ENCODE results near the gene PDE4C. TPM values are rescaled to one million over a fixed set of nuclear protein-coding genes. Genes with fewer than 3 reads are reported as not detected.
A peak's percentile ranks its signal among the peaks of the same experiment; 100 is the strongest.
"Not testable (repeated sequence)": the region's sequence is repeated elsewhere in the genome, so short reads cannot be mapped to it uniquely, and the experiment has no call there.

The PDE4C gene
- total RNA-seq, 1 experiment from 2014 or later: 0.42 TPM

DNA sequence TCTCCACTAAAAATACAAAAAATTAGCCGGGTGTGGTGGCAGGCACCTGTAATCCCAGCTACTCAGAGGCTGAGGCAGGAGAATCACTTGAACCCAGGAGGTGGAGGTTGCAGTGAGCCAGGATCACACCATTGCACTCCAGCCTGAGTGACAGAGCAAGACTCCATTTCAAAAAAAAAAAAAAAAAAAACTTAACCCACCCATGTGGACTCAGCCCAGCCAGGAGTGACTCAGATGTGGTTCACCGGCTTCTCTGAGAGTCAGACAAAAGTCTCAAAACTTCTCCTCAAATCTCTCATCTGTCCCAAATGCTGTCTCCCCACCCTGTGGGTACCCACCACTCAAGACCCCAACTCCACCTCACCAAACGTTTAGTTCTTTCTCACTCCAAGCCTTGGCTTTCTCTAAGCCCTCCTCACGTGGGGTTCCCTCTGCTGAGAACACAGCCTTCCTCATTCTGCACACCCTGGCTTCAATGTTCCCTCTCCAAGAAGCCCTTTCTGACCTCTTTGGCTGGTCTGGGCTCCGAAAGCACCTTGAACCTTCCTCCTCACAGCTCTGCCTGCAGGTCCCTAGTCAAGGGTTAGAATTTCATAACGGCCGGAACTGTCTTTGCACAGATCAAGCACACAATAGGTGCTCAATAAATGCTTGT is 11.3 kb downstream of the PDE4C start:
- BruUV-seq (replicated peaks): no TSS peak
- TF ChIP-seq, protein P1, sequence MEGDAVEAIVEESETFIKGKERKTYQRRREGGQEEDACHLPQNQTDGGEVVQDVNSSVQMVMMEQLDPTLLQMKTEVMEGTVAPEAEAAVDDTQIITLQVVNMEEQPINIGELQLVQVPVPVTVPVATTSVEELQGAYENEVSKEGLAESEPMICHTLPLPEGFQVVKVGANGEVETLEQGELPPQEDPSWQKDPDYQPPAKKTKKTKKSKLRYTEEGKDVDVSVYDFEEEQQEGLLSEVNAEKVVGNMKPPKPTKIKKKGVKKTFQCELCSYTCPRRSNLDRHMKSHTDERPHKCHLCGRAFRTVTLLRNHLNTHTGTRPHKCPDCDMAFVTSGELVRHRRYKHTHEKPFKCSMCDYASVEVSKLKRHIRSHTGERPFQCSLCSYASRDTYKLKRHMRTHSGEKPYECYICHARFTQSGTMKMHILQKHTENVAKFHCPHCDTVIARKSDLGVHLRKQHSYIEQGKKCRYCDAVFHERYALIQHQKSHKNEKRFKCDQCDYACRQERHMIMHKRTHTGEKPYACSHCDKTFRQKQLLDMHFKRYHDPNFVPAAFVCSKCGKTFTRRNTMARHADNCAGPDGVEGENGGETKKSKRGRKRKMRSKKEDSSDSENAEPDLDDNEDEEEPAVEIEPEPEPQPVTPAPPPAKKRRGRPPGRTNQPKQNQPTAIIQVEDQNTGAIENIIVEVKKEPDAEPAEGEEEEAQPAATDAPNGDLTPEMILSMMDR (IDR thresholded peaks at IDR 0.05; ENCODE audit: unreplicated experiment): no peak
- no peaks in the 10 kb centered on the region for H3K36me3 Mint-ChIP-seq (ENCODE audit: insufficient read depth, unreplicated experiment)
- H3K4me1 Mint-ChIP-seq (ENCODE audit: insufficient read depth, unreplicated experiment): peaks cover 6% of the 10 kb centered on the region
- ChIA-PET POLR2A (interaction anchor here (1.0 kb wide), 1 partner anchor 65 kb away, joined by 4 read pairs; no protein-coding TSS in a partner anchor), CTCF (interaction anchor here (1.1 to 1.4 kb wide), 3 partner anchors 9 to 112 kb away, joined by 3 to 4 read pairs (median 3); no protein-coding TSS in a partner anchor)
- H3K9me3 Mint-ChIP-seq (ENCODE audit: unreplicated experiment): no peaks in the 10 kb centered on the region
- no peak overlapping the region for H3K4me3 Mint-ChIP-seq (ENCODE audit: unreplicated experiment)
- no peak overlapping the region for H3K27ac Mint-ChIP-seq (ENCODE audit: low read depth, unreplicated experiment)
- intact Hi-C loops (cut with micrococcal nuclease): no loop called here
- H3K27me3 Mint-ChIP-seq (ENCODE audit: insufficient read depth, unreplicated experiment): peaks cover 6% of the 10 kb centered on the region
- DNase-seq (ENCODE audit: unreplicated experiment): peak; percentile 45

- intact Hi-C loops (cut with micrococcal nuclease): no loop called here
- H3K4me3 Mint-ChIP-seq (ENCODE audit: unreplicated experiment): no peak overlapping the region
- ChIA-PET CTCF (interaction anchor here (0.6 to 1.6 kb wide), 2 partner anchors 32 to 41 kb away, joined by 3 to 4 read pairs; no protein-coding TSS in a partner anchor), POLR2A (interaction anchor here (0.6 kb wide), 1 partner anchor 117 kb away, joined by 3 read pairs; no protein-coding TSS in a partner anchor)
- no peaks in the 10 kb centered on the region for H3K9me3 Mint-ChIP-seq (ENCODE audit: unreplicated experiment)
- DNase-seq (ENCODE audit: unreplicated experiment): no peak
- H3K4me1 Mint-ChIP-seq (ENCODE audit: insufficient read depth, unreplicated experiment): peaks cover 6% of the 10 kb centered on the region
- TF ChIP-seq, protein P1 (IDR thresholded peaks at IDR 0.05; ENCODE audit: unreplicated experiment): no peak
- no peaks in the 10 kb centered on the region for H3K27me3 Mint-ChIP-seq (ENCODE audit: insufficient read depth, unreplicated experiment)
- no peak overlapping the region for H3K27ac Mint-ChIP-seq (ENCODE audit: low read depth, unreplicated experiment)
- H3K36me3 Mint-ChIP-seq (ENCODE audit: insufficient read depth, unreplicated experiment): no peaks in the 10 kb centered on the region
- no TSS peak for BruUV-seq (replicated peaks)
Observed at GRCh38 chr19:18211683-18212082, 14.6 kb downstream of the PDE4C start.

GRCh38 chr19:18209912-18210311 is 16.3 kb downstream of the PDE4C start:
- H3K9me3 Mint-ChIP-seq (ENCODE audit: unreplicated experiment); H3K27ac Mint-ChIP-seq (ENCODE audit: low read depth, unreplicated experiment); H3K4me3 Mint-ChIP-seq (ENCODE audit: unreplicated experiment); H3K27me3 Mint-ChIP-seq (ENCODE audit: insufficient read depth, unreplicated experiment); intact Hi-C loops (cut with micrococcal nuclease); POLR2A ChIA-PET; BruUV-seq (replicated peaks); DNase-seq (ENCODE audit: unreplicated experiment); H3K36me3 Mint-ChIP-seq (ENCODE audit: insufficient read depth, unreplicated experiment); H3K4me1 Mint-ChIP-seq (ENCODE audit: insufficient read depth, unreplicated experiment): not testable (repeated sequence)
- CTCF ChIA-PET: interaction anchor here (0.6 to 3.6 kb wide), 7 partner anchors 39 to 178 kb away, joined by 3 to 38 read pairs (median 3); no protein-coding TSS in a partner anchor

- no peak overlapping the region for H3K27ac Mint-ChIP-seq (ENCODE audit: low read depth, unreplicated experiment)
- intact Hi-C loops (cut with micrococcal nuclease): loop anchor here (1.0 kb wide), 1 partner anchor 43 kb away; no protein-coding TSS in a partner anchor
- peak; percentile 42 for DNase-seq (ENCODE audit: unreplicated experiment)
- ChIA-PET CTCF (interaction anchor here (0.5 to 3.6 kb wide), 13 partner anchors 14 to 249 kb away, joined by 3 to 38 read pairs (median 3); no protein-coding TSS in a partner anchor), POLR2A (interaction anchor here (0.7 kb wide), 1 partner anchor 89 kb away, joined by 3 read pairs; no protein-coding TSS in a partner anchor)
- peaks cover 1% of the 10 kb centered on the region for H3K4me1 Mint-ChIP-seq (ENCODE audit: insufficient read depth, unreplicated experiment)
- no peaks in the 10 kb centered on the region for H3K27me3 Mint-ChIP-seq (ENCODE audit: insufficient read depth, unreplicated experiment)
- TF ChIP-seq, protein P1 (IDR thresholded peaks at IDR 0.05; ENCODE audit: unreplicated experiment): peak; percentile 51
- no TSS peak for BruUV-seq (replicated peaks)
- H3K9me3 Mint-ChIP-seq (ENCODE audit: unreplicated experiment): no peaks in the 10 kb centered on the region
- no peak overlapping the region for H3K4me3 Mint-ChIP-seq (ENCODE audit: unreplicated experiment)
- H3K36me3 Mint-ChIP-seq (ENCODE audit: insufficient read depth, unreplicated experiment): no peaks in the 10 kb centered on the region
Observed at GRCh38 chr19:18208098-18208951, 17.9 kb downstream of the PDE4C start.

All from MCF 10A (cell line).